GM18507 (cell line): Measurements from ENCODE around the gene TP53I13.

Experiments
- DNase-seq: peaks from one replicate; pipeline ENCODE4 v3.0.0; 2011; ENCODE audit warnings: low read depth; ENCODE audit not compliant: insufficient read length; ENCODE audit errors: extremely low spot score
- FAIRE-seq: peaks from 2 replicates; lab custom pipeline; 2011; peaks lifted over from hg19 to GRCh38; lab: Jason Lieb, UNC

The TP53I13 gene

GRCh38 chr17:29590411-29591145 is 22.1 kb downstream of the TP53I13 start:
- FAIRE-seq (no peak), DNase-seq (no peak)

DNA sequence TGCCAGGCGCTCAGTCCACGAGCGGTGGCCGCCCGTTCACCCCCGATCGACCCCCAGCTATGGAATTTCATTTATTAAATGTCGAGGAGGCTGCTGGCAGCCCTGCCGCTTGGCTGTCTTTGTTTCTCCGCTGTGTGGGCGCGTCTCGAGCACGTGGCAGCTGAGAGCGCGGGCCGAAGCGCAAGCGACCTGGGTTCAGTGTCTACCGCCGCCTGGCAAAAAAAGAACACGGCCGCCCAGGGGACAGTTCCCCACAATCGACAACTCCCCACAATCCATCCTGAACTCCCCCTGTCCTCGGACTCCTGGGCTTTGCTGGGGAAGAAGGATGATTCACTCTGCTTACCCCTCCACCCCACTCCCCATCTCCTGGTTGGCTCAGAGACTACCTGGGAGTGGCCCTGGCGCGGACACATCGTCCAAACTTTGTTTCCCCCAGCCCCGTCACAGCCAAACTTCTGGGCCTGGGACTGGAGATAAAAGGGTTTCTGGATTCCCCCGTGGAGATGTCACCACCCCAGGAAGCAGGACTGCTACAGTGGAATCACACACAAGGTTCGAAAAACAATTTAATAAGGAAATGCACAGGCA is 22.7 kb downstream of the TP53I13 start:
- DNase-seq (no peak), FAIRE-seq (no peak)

DNA sequence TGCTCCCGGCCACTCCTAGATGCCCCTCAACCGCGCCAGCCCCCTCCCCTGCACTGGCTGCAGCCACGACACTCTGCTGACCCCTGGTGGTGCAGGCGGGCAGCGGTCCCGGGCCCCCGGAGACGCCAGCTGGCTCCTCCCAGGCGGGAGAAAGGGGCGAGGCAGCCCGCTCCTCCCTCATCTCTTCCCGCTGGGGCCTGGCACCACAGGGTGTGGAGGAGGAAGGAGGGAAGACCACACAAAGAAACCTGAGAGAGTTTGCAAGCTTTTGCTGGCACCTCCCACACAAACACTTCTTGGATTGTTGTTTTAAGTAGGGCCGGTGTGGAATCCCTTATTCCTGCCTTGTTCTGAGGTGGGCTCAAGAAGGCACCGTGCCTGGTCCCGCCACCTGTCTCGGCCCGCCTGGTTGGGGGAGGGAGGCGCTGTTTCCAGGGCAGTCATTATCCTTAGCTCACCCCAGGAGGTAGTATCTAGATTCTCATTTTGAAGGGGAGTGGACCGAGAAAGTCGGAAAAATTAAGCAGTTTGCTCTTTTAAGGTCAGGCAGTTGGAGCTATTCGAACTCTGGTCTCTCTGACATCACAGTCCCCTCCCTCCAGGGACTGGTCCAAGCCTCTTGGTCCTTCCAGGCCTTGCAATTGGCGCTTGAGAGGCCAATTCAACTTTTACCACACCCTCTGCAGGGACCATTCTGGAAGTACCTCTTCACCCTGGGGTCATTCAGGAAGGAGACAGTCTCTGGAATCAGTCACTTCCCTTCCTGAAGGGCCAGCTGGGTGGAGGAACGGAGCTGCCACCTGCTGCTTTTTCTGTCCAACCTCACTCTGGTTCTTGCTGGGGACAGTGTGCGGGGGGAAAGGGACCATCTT is 23.5 kb downstream of the TP53I13 start:
- FAIRE-seq (peak; percentile 74), DNase-seq (peak; percentile 70)

DNA sequence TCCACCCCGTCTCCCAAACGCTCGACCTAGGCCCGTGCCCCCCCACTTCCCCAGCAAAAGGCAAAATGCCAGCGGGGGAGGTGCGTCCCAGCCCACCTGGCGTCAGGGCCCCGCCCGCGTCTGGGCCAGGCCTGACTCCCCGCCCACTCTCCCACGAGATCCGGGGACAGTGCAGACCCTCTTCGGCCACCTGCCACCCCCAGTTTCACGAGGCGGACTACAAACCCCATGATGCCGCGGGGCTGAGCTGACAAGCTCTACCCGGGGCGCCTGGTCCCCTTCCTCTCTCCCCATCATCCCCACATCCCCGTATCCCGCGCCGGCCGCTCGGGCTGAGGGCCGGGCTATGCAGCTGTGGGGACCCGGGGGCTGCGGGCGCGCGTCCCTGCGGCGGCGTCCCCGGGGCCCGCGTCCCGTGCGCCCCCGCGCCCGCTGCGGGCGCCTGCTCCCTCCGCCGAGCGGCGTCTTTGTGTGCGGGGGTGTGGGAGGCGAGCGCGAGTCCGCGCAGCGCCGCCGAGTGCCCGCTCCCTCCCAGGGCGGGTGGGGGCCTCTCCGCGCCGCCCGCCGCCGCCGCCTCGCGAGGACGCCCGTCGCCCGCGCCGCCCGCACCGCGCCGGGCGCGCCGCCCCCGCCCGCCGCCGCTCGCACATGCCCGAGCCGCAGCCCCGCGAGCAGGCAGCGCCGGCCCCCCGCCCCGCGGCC is 24.5 kb downstream of the TP53I13 start, which contains the start of gene ANKRD13B:
Gene ANKRD13B, plus strand, starts transcription at position 283 of the 702 bp plus-strand sequence. CDS start 490 bp downstream, outside the sequence.
- peak; percentile 55 for FAIRE-seq
- DNase-seq, result no peak

DNA sequence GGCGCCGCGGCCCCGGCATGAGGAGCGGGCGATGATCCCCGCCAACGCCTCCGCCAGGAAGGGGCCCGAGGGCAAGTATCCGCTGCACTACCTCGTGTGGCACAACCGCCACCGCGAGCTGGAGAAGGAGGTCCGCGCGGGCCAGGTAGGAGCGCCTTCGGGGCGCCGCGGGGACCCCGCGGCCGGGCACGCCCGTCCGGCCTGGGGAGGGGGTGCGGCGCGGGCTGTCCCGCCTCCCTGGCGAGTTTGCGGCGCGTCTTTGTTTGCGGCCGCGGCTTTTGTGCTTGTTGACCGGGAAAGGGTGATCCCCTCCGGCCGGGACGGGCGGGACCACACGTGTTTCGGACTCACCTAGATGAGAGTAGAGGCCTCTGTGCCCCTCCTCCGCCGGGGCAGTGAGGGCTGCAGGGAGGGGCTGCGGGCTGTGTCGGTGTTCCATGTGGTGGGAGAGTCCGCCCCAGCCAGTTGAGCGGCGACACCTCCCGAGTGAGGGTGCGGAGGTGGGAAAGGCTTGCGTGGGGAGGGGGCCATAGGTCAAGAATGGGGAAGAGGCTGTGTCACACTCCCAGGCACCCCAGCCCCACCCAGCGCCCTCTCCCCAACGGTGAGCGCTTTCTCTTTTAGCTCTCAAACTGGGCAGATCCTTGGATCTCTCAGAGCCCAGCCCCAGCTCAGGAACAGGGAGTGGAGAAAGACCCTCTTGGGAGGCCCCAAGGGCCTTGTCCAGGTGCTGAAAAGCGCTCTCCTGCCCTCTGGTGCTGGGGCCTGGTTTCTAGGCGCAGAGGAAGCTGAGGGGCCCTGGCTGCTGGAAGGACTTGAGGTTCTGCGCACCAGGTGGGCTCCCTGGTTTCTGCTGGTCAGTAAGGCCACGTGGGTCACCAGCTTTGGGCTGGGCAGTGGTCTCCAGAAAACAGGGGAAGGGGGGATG is 25.4 kb downstream of the TP53I13 start:
- FAIRE-seq, result no peak

GRCh38 chr17:29594519-29595090 is 26.1 kb downstream of the TP53I13 start:
- DNase-seq, result no peak
- FAIRE-seq, result no peak

More for the DNA sequence above, 25.4 kb downstream of the TP53I13 start:
- DNase-seq, result no peak

- DNase-seq, result no peak
- no peak for FAIRE-seq
Observed at GRCh38 chr17:29595107-29595942, 26.8 kb downstream of the TP53I13 start.

- DNase-seq, result no peak
- no peak for FAIRE-seq
Observed at GRCh38 chr17:29595943-29596774, 27.7 kb downstream of the TP53I13 start.

GRCh38 chr17:29596811-29597210 is 28.3 kb downstream of the TP53I13 start:
- FAIRE-seq, result no peak
- no peak for DNase-seq

GRCh38 chr17:29597361-29598172 is 29.1 kb downstream of the TP53I13 start:
- DNase-seq, result no peak

DNA sequence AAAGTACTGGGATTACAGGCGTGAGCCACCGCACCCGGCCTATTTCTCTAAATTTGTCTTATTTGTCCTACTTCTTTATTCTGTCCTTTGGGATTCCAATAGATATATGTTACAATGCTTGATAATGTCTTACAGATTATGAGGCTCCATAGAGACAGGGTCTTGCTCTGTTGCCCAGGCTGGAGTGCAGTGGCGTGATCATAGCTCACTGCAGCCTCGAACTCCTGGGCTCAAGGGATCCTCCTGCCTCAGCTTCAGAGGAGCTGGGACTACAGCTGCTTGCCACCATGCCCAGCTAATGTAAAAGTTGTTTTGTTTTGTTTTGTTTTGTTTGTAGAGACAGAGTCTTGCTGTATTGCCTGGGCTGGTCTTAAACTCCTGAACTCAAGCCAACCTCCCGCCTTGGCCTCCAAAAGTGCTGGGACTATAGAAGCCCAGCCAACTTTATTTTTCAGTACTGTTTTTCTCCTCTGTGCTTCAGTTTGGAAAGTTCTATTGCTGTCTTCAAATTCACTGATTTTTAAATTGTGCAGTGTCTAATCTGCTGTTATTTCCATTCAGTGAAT is 34.7 kb downstream of the TP53I13 start:
- FAIRE-seq (no peak), DNase-seq (no peak)

More at GRCh38 chr17:29597361-29598172, 29.1 kb downstream of the TP53I13 start:
- no peak for FAIRE-seq

GRCh38 chr17:29607557-29608195 is 39.2 kb downstream of the TP53I13 start:
- FAIRE-seq (no peak), DNase-seq (no peak)

GRCh38 chr17:29608986-29609385 is 40.5 kb downstream of the TP53I13 start:
- no peak for DNase-seq
- FAIRE-seq, result no peak

DNA sequence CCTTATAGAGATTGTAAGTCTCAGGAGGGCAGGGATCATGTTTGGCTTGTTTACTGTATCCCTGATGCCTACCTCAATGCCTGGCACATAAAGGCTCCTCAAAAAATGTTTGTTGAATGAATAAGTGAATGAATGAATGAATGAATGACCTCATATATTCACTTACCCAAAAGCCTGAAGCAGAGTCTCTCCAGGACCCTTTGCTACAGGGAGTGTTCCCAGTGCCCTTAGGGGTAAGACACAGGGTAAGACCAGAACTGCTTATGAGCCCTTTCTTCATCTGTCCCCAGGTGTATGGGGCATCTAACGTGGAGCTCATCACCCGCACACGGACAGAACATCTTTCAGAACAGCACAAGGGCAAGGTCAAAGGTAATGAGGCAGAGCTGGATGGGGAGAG is 41.9 kb downstream of the TP53I13 start:
- DNase-seq (no peak), FAIRE-seq (no peak)
